ENCODE measurements around the gene TAB2.

Gene TAB2

DNA sequence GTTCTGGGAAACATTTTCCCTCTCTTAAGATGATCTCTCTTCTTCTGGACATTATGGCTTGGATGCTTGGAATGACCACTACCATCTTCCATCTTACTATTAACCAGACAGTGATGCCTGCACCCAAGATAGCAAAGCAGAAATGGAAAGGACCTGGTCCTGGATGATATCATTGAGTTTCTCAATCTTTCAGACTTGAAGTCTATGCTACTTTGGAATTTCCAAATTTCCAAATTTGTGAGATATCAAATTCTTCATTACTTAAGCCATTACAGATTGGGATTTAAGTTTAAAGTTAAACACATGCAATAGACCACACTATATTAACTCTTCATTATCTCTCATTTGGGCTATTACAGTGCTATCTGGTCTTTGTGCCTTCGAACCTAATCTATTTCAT lies 3.7 kb upstream of the TAB2 start:
- H3K4me3 ChIP-seq (replicated peaks; ENCODE audit: low read depth, low read length), result no peak overlapping the region
- H3K27me3 ChIP-seq (replicated peaks; ENCODE audit: control insufficient read depth, insufficient read depth, low read length), result no peaks in the 10 kb centered on the region
- H3K36me3 ChIP-seq (ENCODE audit: control insufficient read depth, insufficient read depth, low read length), result no peaks in the 10 kb centered on the region
- TF ChIP-seq, protein P1, sequence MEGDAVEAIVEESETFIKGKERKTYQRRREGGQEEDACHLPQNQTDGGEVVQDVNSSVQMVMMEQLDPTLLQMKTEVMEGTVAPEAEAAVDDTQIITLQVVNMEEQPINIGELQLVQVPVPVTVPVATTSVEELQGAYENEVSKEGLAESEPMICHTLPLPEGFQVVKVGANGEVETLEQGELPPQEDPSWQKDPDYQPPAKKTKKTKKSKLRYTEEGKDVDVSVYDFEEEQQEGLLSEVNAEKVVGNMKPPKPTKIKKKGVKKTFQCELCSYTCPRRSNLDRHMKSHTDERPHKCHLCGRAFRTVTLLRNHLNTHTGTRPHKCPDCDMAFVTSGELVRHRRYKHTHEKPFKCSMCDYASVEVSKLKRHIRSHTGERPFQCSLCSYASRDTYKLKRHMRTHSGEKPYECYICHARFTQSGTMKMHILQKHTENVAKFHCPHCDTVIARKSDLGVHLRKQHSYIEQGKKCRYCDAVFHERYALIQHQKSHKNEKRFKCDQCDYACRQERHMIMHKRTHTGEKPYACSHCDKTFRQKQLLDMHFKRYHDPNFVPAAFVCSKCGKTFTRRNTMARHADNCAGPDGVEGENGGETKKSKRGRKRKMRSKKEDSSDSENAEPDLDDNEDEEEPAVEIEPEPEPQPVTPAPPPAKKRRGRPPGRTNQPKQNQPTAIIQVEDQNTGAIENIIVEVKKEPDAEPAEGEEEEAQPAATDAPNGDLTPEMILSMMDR (IDR thresholded peaks at IDR 0.05; ENCODE audit: insufficient read depth, low read length, poor library complexity, severe bottlenecking), result no peak
- DNase-seq (ENCODE audit: extremely low read depth, insufficient read length), result no peak

DNA sequence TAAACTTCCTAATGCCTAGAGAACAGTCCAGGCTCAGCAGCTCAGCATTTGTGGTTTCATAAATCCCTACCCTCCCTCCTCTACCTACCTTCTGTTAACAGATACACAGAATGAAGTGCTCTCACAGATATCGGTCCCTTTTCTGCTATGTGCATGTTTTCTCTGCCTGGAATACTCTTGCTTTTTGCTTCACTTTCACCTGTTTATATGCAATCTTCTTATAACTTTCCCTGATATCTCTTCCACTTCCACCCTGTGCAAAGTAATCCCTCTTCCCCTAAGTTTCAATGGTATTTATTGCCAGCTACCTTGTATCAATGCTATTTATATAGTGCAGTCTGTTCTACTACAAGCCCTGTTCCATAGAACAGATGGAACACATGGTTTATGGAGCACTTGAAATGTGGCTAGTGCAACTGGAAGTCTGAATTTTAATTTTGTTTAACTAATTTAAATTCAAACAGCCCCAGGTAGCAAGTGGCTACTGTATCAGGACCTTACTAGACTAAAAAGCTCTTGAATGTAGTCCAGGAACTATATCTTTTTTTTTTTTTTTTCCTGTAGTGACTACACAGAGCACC lies 3.1 kb upstream of the TAB2 start:
- TF ChIP-seq, protein P1 (IDR thresholded peaks at IDR 0.05; ENCODE audit: insufficient read depth, low read length, poor library complexity, severe bottlenecking), result no peak
- Histone ChIP-seq H3K27me3 (replicated peaks; ENCODE audit: control insufficient read depth, insufficient read depth, low read length) (no peaks in the 10 kb centered on the region), H3K36me3 (ENCODE audit: control insufficient read depth, insufficient read depth, low read length) (no peaks in the 10 kb centered on the region), H3K4me3 (replicated peaks; ENCODE audit: low read depth, low read length) (no peak overlapping the region)
- no peak for DNase-seq (ENCODE audit: extremely low read depth, insufficient read length)

DNA sequence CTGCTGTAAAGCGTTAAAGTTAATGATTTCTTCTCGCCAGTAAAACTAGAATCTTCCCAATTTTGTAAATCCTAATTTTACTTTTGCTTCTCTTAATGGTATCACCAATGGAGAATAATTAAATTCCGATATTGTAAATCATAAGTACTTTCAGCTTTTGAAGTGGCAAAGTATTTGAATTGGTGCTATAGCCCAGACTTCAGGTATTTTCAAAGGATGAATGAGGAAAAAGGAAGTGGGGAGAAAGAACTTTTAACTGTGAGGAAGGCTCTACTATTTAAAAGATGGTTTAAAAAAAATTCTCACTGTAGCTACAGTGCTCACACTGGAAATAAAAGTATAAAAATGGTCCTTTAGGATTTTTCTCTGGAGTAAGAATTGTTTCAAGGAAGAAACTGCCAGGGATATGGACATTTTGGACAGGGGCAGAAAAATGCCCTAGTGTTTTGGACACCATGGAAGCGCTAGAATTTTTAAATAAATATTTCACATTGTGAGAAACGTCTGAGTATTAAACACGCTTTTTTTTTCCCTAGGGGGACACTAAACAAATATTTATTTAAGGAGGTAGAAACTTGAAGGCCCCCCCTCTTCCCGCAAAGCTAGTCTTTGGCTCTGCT lies 1.3 kb upstream of the TAB2 start:
- peak overlapping the region; percentile 97 for H3K4me3 ChIP-seq (replicated peaks; ENCODE audit: low read depth, low read length)
- TF ChIP-seq, protein P1 (IDR thresholded peaks at IDR 0.05; ENCODE audit: insufficient read depth, low read length, poor library complexity, severe bottlenecking), result no peak
- DNase-seq (ENCODE audit: extremely low read depth, insufficient read length), result no peak
- H3K36me3 ChIP-seq (ENCODE audit: control insufficient read depth, insufficient read depth, low read length), result no peaks in the 10 kb centered on the region
- no peaks in the 10 kb centered on the region for H3K27me3 ChIP-seq (replicated peaks; ENCODE audit: control insufficient read depth, insufficient read depth, low read length)

DNA sequence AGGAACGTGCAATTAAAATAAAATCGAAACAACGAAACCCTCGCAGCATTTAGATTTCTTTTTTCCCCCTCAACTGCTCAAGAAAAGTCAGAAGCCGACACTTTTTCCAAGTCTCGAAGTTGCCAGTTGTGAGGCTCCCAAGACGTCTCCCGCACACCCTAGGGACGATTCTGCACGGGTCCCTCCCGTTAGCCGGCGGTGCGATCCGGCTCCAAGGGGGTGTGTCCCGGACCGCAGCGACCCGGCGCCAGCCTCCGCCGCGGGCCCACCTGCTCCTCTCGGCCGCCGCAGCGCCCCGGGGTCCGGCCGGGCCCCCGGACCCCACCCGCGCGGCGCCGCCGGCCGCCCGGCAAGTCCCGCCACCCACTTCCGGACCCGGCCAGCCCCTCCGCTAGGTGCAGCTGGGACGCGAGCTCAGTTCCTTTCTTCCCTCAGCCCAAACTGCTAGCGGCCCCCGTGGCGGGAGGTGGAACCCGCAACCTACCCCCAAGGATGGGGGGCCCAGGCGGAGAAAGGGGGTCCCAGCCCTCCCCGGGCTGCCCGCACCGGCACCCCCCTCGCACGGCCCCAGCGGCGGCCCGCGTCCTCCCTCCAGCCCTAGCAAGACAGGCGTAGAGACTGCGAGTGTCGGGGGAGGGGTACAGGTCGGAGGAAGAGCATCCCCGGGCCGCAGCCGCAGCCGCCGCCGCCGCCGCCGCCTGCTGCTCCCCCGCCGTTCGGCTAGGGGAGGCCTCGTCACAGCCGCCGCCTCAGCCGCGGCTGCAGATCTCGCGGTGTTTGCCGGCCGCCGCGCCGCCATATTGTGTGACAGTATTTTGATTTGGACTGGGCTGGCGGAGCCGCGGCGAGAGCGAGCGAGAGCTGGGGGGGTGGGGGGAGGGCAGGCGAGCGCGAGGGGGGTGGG lies 520 bp upstream of the TAB2 start:
- Histone ChIP-seq H3K36me3 (ENCODE audit: control insufficient read depth, insufficient read depth, low read length) (no peaks in the 10 kb centered on the region), H3K4me3 (replicated peaks; ENCODE audit: low read depth, low read length) (peak overlapping the region; percentile 97), H3K27me3 (replicated peaks; ENCODE audit: control insufficient read depth, insufficient read depth, low read length) (no peaks in the 10 kb centered on the region)
- TF ChIP-seq, protein P1 (IDR thresholded peaks at IDR 0.05; ENCODE audit: insufficient read depth, low read length, poor library complexity, severe bottlenecking), result peak; percentile 19
- peak; percentile 95 for DNase-seq (ENCODE audit: extremely low read depth, insufficient read length)

DNA sequence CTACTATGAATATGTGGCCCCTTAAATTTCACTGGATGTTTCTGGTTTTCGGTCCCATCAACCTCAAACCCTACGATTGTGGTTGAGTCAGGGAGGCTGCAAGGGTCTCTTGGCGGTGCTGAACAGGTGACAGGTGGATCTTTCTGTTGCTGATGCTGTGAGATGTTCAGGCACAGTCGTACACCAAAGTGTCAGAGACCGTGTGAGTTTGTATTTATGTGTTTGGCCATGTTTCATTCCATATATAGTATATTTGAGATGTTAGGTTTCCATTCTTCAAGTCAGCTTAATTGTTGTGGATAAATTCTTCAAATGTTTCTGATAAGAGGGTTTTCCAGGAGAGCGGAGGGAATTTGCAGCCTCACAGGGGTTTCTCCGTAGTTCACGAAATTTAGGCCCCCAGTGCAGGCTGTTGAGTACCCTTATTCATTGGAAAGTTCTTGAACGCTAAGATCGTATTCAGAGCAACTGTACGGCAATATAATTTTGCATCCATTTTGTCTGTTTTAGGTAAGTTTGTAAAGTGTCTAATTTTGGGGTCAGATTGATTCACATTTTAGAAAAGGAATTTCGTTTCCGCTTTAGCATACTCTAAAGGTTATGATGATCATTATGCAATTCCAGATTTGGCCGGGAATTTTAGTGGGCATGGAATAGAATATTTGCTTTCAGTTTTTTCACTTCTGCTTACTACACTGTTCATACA lies 1.2 kb downstream of the TAB2 start:
- Histone ChIP-seq H3K4me3 (replicated peaks; ENCODE audit: low read depth, low read length) (peak overlapping the region; percentile 97), H3K27me3 (replicated peaks; ENCODE audit: control insufficient read depth, insufficient read depth, low read length) (no peaks in the 10 kb centered on the region), H3K36me3 (ENCODE audit: control insufficient read depth, insufficient read depth, low read length) (no peaks in the 10 kb centered on the region)
- DNase-seq (ENCODE audit: extremely low read depth, insufficient read length), result no peak
- TF ChIP-seq, protein P1 (IDR thresholded peaks at IDR 0.05; ENCODE audit: insufficient read depth, low read length, poor library complexity, severe bottlenecking), result no peak

Data from GM06990 (cell line).